Measurements from ENCODE around the gene VSTM5.
"Not testable (repeated sequence)": the region's sequence is repeated elsewhere in the genome, so short reads cannot be mapped to it uniquely, and the experiment has no call there.

The VSTM5 gene

GRCh38 chr11:93850594-93851018 lies at the start of gene VSTM5:
Gene VSTM5, minus strand, starts transcription at chr11:93850618. Its CDS starts 116 bp downstream, at chr11:93850502.
- DNase-seq (ENCODE audit: low spot score) = no peak

- peak; percentile 33 for DNase-seq (ENCODE audit: low spot score)
Observed at GRCh38 chr11:93895106-93895862, 44.9 kb upstream of the VSTM5 start.

- no peak for DNase-seq (ENCODE audit: low spot score)
Observed at GRCh38 chr11:93890391-93891051, 40.1 kb upstream of the VSTM5 start.

GRCh38 chr11:93887111-93887510 lies 36.7 kb upstream of the VSTM5 start:
- no peak for DNase-seq (ENCODE audit: low spot score)

- DNase-seq (ENCODE audit: low spot score) = not testable (repeated sequence)
Observed at GRCh38 chr11:93879114-93879513, 28.7 kb upstream of the VSTM5 start.

GRCh38 chr11:93875637-93876036 lies 25.2 kb upstream of the VSTM5 start:
- no peak for DNase-seq (ENCODE audit: low spot score)

- DNase-seq (ENCODE audit: low spot score) = no peak
Observed at GRCh38 chr11:93871526-93871925, 21.1 kb upstream of the VSTM5 start.

- DNase-seq (ENCODE audit: low spot score) = no peak
Observed at GRCh38 chr11:93870616-93871015, 20.2 kb upstream of the VSTM5 start.

GRCh38 chr11:93869830-93870229 lies 19.4 kb upstream of the VSTM5 start:
- no peak for DNase-seq (ENCODE audit: low spot score)

GRCh38 chr11:93868404-93868803 lies 18.0 kb upstream of the VSTM5 start:
- peak; percentile 28 for DNase-seq (ENCODE audit: low spot score)

GRCh38 chr11:93861808-93862207 lies 11.4 kb upstream of the VSTM5 start:
- no peak for DNase-seq (ENCODE audit: low spot score)

- DNase-seq (ENCODE audit: low spot score) = no peak
Observed at GRCh38 chr11:93858121-93858775, 7.8 kb upstream of the VSTM5 start.

GRCh38 chr11:93857413-93858120 lies 7.1 kb upstream of the VSTM5 start:
- DNase-seq (ENCODE audit: low spot score) = no peak

- DNase-seq (ENCODE audit: low spot score) = no peak
Observed at GRCh38 chr11:93852242-93852641, 1.8 kb upstream of the VSTM5 start.

GRCh38 chr11:93849751-93850593 lies 446 bp downstream of the VSTM5 start:
- DNase-seq (ENCODE audit: low spot score) = no peak

GRCh38 chr11:93849201-93849600 lies 1.2 kb downstream of the VSTM5 start:
- DNase-seq (ENCODE audit: low spot score) = no peak

- no peak for DNase-seq (ENCODE audit: low spot score)
Observed at GRCh38 chr11:93846411-93846810, 4.0 kb downstream of the VSTM5 start.

- DNase-seq (ENCODE audit: low spot score) = no peak
Observed at GRCh38 chr11:93845181-93846092, 5.0 kb downstream of the VSTM5 start.

GRCh38 chr11:93844568-93844967 lies 5.8 kb downstream of the VSTM5 start:
- no peak for DNase-seq (ENCODE audit: low spot score)

- DNase-seq (ENCODE audit: low spot score) = no peak
Observed at GRCh38 chr11:93843906-93844305, 6.5 kb downstream of the VSTM5 start.

Measured in hematopoietic multipotent progenitor cell treated with erythropoietin and hydrocortisone succinate and interleukin-3 and kit ligand, for 15 days (in vitro differentiated cells).